ENCODE results near the gene CXorf58.
A peak's percentile ranks its signal among the peaks of the same experiment; 100 is the strongest.
"Not testable (repeated sequence)": the region's sequence is repeated elsewhere in the genome, so short reads cannot be mapped to it uniquely, and the experiment has no call there.

Gene CXorf58

DNA sequence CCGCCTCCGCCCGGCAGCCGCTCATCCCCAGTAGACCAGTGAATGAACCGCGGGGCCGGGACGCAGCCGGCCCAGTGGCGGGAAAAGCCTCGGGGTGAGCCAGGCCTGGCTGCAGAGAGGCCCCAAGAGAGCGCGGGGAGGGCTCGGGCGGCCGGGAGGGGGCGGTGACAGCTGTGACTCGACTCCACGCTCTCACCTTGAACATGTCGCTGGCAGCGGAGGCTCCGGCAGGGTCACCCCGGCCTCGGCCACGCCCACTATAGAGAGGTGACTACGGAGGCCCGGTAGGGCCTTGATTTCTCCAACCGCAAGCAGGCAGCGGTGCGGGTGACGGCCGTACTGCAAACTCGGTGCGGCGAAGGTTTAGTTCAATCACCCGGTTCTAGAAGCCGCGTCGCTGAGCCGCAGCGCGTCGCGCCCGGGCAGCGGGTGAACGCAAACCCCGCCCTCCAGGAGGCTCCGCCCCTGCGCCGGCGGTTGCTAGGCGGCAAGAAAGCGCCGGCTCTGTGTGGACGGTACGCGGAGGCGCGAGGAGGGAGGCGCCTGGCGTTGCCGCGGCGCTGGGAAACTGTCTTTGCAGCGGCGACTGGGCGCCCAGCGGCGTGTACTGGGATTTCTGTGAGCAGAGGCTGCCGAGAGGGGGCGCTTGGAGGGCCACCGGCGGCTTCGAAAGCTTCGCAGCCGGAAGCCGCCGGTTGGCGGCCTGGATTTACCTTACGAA lies at the start of gene CXorf58, which contains the start of gene APOO:
Gene CXorf58, plus strand, starts transcription at position 509 of the 721 bp plus-strand sequence. CDS start 2,297 bp downstream, outside the sequence.
Gene APOO, minus strand, starts transcription at position 441 of the 721 bp plus-strand sequence. Its CDS starts 236 bp downstream, at position 205.
- Histone ChIP-seq H3K4me2 (peak within 1 kb of the TSS; percentile 39 to 76 (median 67)), H3K9me3 (replicated peaks in 1 of 11) (no peaks in the 10 kb centered on the region), H3K27me3 (no peaks in the 10 kb centered on the region), H3K27ac (peak within 1 kb of the TSS; percentile 65 to 85 (median 77); a peak in 21 of 22 replicates), H3K4me3 (peak within 1 kb of the TSS; percentile 55 to 74 (median 68)), H4K20me1 (no peaks in the 10 kb centered on the region), H3K36me3 (no peaks in the 10 kb centered on the region), H3K9ac (peak within 1 kb of the TSS; percentile 75 to 84 (median 82)), H3K4me1 (peaks cover 0 to 26% (median 14%) of the 10 kb centered on the region in 10 experiments; a peak in 12 of 20 replicates)
- no peak for TF ChIP-seq Cebpa-rat (IDR thresholded peaks at IDR 0.05)

GRCh38 chrX:23859238-23859637 lies 48.6 kb upstream of the CXorf58 start:
- H3K27ac ChIP-seq; H3K27me3 ChIP-seq; H4K20me1 ChIP-seq; H3K4me3 ChIP-seq; H3K9me3 ChIP-seq (replicated peaks in 1 of 11); H3K4me2 ChIP-seq; H3K9ac ChIP-seq: not testable (repeated sequence)
- H3K4me1 ChIP-seq = peaks cover 0 to 27% (median 0%) of the 10 kb centered on the region in 10 experiments; a peak in 7 of 20 replicates
- peaks cover 0 to 16% (median 0%) of the 10 kb centered on the region in 11 experiments; a peak in 3 of 22 replicates for H3K36me3 ChIP-seq

GRCh38 chrX:23861215-23861896 lies 46.5 kb upstream of the CXorf58 start:
- Histone ChIP-seq H3K27ac (no peak overlapping the region), H3K4me2 (peak overlapping the region in 2 of 11 experiments; percentile 4 to 29; a peak in 1 of 22 replicates), H3K9ac (no peak overlapping the region), H3K9me3 (replicated peaks in 1 of 11) (no peaks in the 10 kb centered on the region), H3K27me3 (no peaks in the 10 kb centered on the region), H3K4me3 (no peak overlapping the region), H3K4me1 (peaks cover 0 to 15% (median 0%) of the 10 kb centered on the region in 10 experiments; a peak in 5 of 20 replicates), H4K20me1 (no peaks in the 10 kb centered on the region), H3K36me3 (peaks cover 0 to 19% (median 0%) of the 10 kb centered on the region in 11 experiments; a peak in 5 of 22 replicates)
- no peak for TF ChIP-seq Cebpa-rat (IDR thresholded peaks at IDR 0.05)

- peaks cover 0 to 19% (median 0%) of the 10 kb centered on the region in 11 experiments; a peak in 5 of 22 replicates for H3K36me3 ChIP-seq
Measured at GRCh38 chrX:23861952-23862351, 45.9 kb upstream of the CXorf58 start.

DNA sequence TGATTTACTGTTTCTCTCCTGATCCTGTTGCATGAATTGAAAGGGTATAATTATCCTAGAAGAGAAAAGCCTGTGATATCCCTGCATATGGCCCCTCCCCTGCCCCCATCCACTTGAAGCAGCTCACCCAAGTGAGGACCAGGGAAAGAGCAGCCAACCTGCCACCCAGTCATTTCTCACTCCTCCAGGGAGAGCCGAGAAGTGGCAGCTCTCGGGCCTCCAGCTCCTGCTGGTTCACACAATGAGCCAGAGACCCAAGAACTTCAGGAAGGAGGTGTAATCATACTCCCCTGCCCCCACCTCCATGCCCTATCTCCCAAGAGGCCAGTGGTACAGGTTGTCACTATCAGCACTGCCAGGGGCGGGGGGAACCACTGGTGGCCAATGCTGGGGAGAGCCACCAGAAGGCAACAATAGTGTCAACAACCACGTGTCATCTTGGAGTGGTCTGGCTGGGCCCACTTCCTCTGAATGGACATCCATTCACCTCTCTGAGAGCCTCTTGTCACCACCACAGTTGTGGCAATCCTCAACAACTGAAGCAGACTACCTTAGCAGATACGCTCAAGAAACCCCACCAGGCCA lies 43.0 kb upstream of the CXorf58 start:
- Histone ChIP-seq H4K20me1 (no peaks in the 10 kb centered on the region), H3K36me3 (peaks cover 0 to 13% (median 0%) of the 10 kb centered on the region in 11 experiments; a peak in 3 of 22 replicates), H3K9me3 (replicated peaks in 1 of 11) (no peaks in the 10 kb centered on the region), H3K9ac (no peak overlapping the region), H3K4me2 (no peak overlapping the region), H3K27ac (no peak overlapping the region), H3K4me3 (no peak overlapping the region), H3K4me1 (peaks cover 0 to 24% (median 0%) of the 10 kb centered on the region in 10 experiments; a peak in 6 of 20 replicates), H3K27me3 (no peaks in the 10 kb centered on the region)
- TF ChIP-seq Cebpa-rat (IDR thresholded peaks at IDR 0.05) = no peak

More at GRCh38 chrX:23861952-23862351, 45.9 kb upstream of the CXorf58 start:
- H3K4me3 ChIP-seq; H3K9ac ChIP-seq; H4K20me1 ChIP-seq; H3K27ac ChIP-seq; H3K27me3 ChIP-seq; H3K9me3 ChIP-seq (replicated peaks in 1 of 11): not testable (repeated sequence)
- Histone ChIP-seq H3K4me1 (peaks cover 0 to 15% (median 0%) of the 10 kb centered on the region in 10 experiments; a peak in 5 of 20 replicates), H3K4me2 (peak overlapping the region in 2 of 11 experiments; percentile 4 to 29; a peak in 1 of 22 replicates)

DNA sequence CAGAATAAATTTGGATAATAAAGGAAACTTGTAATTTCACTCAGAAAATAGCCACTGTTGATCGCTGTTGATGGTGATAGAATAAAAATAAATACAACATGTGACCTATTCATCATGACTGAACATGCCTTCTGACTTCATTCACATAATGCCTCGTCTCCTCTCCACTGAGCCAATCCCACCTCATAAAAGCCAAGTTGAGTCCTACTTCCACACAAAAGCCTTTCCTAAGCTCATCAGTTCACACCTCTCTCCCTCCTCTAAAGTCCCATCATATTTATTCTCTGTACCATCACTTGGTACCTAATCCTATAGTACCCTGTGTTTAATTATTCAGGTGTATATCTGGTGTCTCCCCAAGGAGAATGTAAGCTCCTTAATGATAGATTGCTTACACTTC lies 37.8 kb upstream of the CXorf58 start:
- no peak overlapping the region for H3K4me3 ChIP-seq
- H4K20me1 ChIP-seq = no peaks in the 10 kb centered on the region
- no peaks in the 10 kb centered on the region for H3K27me3 ChIP-seq
- peak overlapping the region in 6 of 11 experiments; percentile 77 to 92 (median 88); a peak in 6 of 22 replicates for H3K27ac ChIP-seq
- H3K4me1 ChIP-seq = peaks cover 0 to 61% (median 13%) of the 10 kb centered on the region in 10 experiments; a peak in 12 of 20 replicates
- peak overlapping the region in 2 of 11 experiments; percentile 39 to 74; a peak in 6 of 22 replicates for H3K4me2 ChIP-seq
- no peak overlapping the region for H3K9ac ChIP-seq
- TF ChIP-seq Cebpa-rat (IDR thresholded peaks at IDR 0.05) = no peak
- peaks cover 0 to 5% (median 0%) of the 10 kb centered on the region in 11 experiments; a peak in 1 of 22 replicates for H3K36me3 ChIP-seq
- no peaks in the 10 kb centered on the region for H3K9me3 ChIP-seq (replicated peaks in 1 of 11)

GRCh38 chrX:23871905-23872546 lies 35.8 kb upstream of the CXorf58 start:
- Histone ChIP-seq H3K4me1 (peaks cover 0 to 61% (median 13%) of the 10 kb centered on the region in 10 experiments; a peak in 12 of 20 replicates), H4K20me1 (no peaks in the 10 kb centered on the region), H3K27ac (peak overlapping the region in 10 of 11 experiments; percentile 23 to 92 (median 81); a peak in 19 of 22 replicates), H3K9ac (peak overlapping the region in 8 of 11 experiments; percentile 42 to 83 (median 70); a peak in 14 of 22 replicates), H3K27me3 (no peaks in the 10 kb centered on the region), H3K4me2 (peak overlapping the region in 7 of 11 experiments; percentile 41 to 84 (median 60); a peak in 12 of 22 replicates), H3K9me3 (replicated peaks in 1 of 11) (no peaks in the 10 kb centered on the region), H3K36me3 (peaks cover 0 to 5% (median 0%) of the 10 kb centered on the region in 11 experiments; a peak in 1 of 22 replicates), H3K4me3 (peak overlapping the region in 2 of 10 experiments; percentile 16 to 32; a peak in 2 of 20 replicates)
- TF ChIP-seq Cebpa-rat (IDR thresholded peaks at IDR 0.05) = peak in 8 of 11 experiments; percentile 38 to 92 (median 84); a peak in 14 of 22 replicates

Data from BLaER1 treated with 17β-estradiol and CSF1 and Interleukin-3, amounts not matched to agents 10 nM and 100 nM (cell line).